HG03378 (cell line): ENCODE measurements around the gene TSGA10IP.

Experiments used
- ATAC-seq: cut with Tn5 transposase; IDR thresholded peaks from one replicate; pipeline ENCODE4 v1.9.1; 2021; ENCODE audit warnings: mild to moderate bottlenecking, moderate library complexity; ENCODE audit not compliant: unreplicated experiment

TSGA10IP gene

DNA sequence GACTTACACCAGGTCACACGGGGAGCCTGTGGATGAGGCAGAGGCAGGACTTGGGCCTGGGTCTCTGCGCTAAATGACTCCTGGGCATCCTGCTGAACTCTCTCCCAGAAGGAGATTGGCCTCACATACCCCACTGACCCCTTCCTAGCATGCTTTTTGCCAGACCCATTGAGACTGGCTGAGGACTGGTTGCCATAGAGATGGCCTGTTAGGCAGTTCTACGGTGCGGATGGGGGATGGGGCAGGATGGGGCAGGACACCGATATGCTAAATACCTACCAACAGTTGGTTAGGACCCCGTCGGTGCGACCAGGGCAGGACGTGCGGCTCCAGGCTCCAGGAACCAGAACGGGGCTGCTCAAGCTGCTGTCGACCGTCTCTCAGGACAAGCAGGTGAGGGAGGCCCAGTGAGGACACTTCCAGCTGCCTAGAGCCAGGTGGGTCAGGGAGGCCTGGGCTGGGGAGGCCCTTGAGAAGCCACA is at the start of gene TSGA10IP:
TSGA10IP (plus strand) TSS at position 51 of the 482 bp plus-strand sequence; CDS start at position 247, 196 bp downstream.
- no peak for ATAC-seq

DNA sequence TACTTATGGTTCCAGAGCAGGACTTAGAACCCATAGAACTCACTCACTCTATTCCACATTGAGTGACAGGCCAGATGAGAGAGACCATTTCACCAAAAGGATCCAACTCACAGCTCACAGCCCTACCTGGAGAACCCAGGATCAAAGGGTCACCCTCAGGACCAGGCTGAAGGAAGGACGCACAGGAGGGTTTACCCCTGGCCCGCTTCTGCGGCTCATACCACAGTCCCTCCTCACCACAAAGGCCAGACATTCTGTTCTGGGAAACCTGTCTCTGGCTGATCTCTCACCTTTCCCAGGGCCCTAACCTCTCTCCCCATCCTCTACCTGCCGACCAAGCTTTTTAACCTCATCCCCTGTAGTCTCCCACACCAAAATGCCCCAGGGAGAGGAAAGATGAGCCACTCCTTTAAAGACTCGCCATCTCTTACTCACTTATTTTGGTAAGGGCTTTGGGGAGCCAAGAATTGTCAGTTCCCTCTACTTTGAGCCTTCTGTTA is 49.7 kb upstream of the TSGA10IP start:
- ATAC-seq = no peak

DNA sequence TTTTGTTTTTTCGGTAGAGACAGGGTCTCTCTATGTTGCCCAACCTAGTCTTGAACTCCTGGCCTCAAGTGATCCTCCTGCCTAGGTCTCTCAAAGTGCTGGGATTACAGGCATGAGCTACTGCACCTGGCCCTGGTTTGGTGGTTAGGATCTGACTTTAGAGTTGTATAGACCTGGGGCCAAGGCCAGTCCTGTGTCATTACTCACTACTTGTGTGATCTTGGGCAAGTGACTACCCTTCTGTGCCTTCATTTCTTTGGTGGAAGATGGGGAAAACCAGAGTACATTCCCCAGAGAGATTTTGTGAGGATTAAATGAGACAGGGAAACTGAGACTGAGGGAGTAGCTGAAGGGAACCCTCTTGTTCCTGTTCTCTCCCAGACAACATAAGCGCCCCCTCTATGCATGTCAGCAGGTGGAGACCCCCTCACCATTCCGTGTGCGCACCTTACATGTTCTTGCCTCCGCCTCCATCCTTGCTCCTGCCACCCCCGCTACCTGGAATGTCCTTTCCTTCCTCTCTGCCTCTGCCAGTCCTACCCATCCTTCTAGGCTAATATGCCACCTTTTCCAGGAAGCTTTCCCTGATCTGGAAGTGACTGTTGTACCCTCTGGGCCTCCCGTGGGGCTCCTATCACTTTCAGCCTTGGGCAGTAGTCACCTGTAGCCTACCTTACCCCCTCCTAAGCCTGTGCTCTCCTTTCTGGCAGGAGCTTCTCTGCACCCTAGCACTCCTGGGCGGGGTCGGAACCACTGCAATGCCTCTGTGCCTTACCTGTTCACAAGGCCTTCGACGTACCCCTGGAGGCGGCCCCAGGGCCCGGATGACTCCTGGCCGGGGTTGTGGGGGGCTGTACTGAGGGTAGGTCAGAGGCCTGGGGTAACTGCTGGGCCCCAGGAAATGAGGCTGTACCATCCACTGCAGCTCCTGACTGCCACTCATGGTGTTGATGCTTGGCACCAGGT is 49.0 kb upstream of the TSGA10IP start:
- no peak for ATAC-seq

DNA sequence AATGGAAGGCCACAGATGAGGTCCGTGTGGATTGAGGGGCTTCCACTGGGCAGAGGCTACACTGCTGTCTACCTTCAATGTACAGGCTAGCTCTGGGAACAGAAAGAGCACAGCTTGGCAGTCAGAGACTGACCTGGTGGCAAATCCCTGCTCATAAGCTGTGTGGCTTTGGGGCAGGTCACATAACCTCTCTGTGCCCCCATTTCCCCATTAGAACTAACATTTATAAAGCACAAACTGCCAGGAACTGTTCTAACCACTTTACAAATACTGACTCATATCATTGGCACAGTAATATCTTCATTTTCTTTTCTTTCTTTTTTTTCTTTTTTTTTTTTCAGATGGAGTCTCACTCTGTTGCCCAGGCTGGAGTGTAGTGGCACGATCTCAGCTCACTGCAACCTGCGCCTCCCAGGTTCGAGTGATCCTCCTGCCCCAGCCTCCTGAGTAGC is 48.2 kb upstream of the TSGA10IP start:
- no peak for ATAC-seq

DNA sequence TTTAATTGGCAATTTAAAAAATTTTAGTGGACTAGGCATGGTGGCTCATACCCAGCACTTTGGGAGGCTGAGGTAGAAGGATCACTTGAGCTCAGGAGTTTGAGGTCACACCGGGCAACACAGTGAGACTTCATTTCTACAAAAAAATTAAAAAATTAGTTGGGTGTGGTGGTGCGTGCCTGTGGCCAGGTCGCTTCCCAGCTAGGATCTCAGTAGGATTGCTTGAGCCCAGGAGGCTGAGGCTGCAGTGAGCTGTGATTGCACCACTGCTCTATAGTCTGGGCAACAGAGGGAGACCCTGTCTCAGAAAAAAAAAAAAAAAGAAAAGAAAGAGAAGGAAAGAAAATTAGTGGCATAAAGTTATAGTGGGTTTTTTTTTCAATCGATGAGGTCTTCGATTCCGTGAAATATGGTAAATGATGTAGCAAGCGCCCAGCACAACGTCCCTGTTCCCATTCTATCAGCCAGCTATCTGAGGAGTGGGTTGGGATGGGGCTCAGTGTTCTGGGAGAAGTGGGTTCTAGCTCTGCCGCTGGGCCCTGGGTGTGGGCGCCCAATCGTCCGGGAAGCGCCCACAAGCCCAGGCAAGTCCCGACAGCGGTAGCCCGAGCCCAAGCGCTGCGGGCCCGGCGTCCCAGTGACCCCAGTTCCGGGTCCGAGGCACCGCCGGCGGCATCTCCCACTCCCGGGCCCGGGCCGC is 46.5 kb upstream of the TSGA10IP start:
- no peak for ATAC-seq

DNA sequence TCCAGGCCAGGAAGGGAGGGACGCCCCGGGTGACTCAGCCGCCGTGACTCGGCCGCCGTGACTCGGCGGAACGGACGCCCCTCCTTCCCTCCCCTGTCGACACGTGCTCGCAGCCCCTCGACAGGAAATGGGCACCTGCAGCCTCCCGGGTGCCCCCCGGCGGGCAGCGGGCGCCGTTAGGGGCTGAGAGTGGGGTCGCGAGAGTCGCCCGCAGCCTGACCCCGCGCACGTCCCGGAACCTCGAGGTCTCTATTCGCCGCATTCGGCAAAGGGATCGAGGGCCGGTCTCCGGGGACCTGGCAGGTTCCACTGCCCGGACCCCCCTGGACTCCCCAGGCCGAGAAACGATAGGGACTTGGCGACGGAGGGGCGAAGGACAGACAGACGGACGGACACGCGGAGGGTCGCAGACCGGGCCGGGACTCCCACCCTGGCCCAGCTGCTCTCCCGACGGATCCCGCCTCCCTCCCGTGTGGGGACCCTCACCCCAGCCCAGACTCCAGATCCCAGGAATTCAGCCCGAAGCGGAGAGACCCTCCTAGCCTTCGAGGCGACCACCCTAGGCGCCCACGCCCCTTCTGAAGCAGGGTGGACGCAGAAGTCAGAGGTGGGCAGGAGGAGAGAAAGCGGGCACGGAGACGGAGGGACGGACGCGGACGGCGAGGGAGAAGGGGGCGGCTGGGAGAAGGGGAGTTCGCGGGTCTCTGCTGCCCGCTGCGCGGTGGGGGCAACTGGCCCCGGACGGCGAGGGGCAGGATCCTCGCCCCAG is 45.7 kb upstream of the TSGA10IP start:
- no peak for ATAC-seq

DNA sequence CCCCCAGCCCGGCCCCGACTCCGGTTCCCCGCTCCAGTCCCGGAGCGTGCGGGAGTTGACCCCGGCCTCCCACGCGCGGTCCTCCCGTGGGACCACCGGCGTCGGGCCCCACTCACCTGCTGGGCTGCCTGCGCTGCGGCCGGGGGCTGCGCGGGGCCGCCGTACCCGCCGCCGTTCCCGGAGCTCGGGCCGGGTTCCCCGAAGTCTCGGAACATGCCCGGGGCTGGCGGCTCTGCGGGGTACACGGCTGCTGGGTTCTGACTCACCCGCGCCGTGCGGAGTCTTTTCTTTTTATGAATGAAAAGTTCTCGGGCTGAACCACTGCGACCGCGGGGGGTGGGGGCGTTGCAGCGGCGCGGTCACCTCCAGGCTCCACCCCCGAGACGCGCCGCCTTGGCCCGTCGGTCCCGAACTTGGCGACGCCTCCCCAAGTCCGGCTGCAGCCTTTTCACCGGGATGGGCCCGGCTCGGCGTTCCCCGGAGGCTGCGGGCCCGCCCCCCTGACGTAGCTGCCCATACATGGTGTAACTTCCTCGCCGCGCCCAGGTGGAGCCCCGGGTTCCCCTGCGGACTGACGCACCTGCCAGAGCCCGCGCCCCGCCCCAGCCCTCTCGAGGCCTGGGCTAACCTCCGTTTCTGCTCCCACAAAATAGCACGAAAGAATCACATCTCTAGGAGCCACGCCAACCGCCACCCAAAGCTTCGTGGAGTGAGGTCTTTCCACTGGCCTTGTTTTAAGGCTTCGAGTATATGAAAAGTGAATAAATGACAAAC is 45.0 kb upstream of the TSGA10IP start, which contains the start of gene FOSL1:
FOSL1 (minus strand) TSS at position 264 of the 774 bp plus-strand sequence; CDS start at position 215, 49 bp downstream.
- peak; percentile 49 for ATAC-seq

DNA sequence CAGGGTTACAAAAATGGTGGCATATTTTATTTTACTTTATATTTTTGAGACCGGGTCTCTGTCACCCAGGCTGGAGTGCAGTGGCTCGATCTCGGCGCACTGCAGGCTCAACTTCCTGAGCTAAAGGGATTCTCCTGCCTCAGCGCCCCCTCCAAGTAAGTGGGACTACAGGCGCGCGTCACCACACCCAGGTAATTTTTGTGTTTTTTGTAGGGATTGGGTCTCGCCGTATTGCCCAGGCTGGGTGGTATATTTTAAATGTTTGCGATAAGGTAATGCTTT is 44.4 kb upstream of the TSGA10IP start:
- no peak for ATAC-seq

DNA sequence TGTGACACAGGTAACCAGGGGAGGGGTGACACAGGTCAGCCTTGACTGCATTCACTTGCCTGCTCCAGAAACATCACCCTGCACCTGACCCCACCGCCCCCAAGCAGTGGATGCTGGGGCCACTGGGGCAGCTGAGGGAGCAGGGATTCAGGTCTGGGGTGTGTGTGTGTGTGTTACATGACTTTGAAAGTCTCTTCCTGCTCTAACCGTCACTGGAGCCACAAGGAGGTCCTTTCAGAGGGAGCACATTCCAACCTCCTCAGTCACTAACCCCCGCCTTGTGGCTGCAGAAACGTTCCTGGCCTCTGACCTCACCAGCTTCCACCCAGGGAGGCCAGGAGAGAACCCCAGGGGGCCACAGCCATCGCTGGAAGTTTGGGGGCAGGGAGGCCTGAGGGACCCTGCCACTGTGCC is 42.2 kb upstream of the TSGA10IP start:
- ATAC-seq = no peak

DNA sequence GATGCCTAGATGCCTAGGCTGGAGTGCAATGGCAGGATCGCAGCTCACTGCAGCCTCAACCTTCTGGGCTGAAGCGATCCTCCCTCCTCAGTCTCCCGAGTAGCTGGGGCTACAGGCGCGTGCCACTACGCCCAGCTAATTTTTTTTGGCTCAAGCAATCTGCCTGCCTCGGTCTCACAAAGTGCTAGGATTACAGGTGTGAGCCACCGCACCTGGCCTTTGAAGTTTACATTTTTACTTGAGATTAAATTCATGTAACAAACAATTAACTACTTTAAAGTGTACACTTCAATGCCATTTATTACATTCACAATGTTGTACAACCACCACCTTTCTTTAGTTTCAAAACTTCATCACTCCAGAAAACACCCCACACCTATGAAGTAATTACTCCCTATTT is 41.6 kb upstream of the TSGA10IP start:
- no peak for ATAC-seq

DNA sequence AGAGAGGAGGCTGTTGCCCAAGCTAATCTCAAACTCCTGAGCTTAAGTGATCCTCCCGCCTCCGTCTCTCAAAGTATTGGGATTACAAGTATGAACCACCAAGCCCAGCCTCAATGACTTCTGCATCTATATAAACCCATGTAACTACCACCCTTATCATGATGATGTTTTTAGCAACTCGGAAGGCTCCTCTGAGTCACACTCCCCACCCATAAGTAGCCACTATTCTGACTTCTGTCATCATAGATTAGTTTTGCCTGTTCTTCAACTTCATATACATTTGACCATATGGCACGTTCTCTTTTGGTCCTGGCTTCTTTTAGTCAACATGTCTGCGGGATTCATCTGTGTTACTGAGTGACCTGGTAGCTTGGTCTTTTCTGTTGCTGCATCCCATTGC is 38.7 kb upstream of the TSGA10IP start:
- ATAC-seq = no peak

DNA sequence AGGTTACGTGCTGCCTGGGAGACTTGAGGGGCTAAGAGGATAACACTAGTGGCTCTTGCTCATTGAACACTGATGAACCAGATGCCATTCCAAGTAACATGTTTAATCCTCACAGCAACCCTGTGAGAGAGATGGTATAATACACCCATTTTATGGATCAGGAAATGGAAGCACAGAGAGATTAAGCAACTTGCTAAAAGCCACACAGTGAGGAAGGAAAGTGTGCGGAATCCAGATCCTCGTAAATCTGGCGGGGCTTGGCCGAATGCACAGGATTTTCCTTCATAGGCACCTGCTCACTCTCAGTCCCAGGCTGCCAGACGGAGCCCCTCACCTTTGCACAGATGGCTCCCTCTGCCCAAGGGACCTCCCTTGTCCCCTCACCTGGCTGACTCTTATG is 37.4 kb upstream of the TSGA10IP start:
- ATAC-seq = no peak

DNA sequence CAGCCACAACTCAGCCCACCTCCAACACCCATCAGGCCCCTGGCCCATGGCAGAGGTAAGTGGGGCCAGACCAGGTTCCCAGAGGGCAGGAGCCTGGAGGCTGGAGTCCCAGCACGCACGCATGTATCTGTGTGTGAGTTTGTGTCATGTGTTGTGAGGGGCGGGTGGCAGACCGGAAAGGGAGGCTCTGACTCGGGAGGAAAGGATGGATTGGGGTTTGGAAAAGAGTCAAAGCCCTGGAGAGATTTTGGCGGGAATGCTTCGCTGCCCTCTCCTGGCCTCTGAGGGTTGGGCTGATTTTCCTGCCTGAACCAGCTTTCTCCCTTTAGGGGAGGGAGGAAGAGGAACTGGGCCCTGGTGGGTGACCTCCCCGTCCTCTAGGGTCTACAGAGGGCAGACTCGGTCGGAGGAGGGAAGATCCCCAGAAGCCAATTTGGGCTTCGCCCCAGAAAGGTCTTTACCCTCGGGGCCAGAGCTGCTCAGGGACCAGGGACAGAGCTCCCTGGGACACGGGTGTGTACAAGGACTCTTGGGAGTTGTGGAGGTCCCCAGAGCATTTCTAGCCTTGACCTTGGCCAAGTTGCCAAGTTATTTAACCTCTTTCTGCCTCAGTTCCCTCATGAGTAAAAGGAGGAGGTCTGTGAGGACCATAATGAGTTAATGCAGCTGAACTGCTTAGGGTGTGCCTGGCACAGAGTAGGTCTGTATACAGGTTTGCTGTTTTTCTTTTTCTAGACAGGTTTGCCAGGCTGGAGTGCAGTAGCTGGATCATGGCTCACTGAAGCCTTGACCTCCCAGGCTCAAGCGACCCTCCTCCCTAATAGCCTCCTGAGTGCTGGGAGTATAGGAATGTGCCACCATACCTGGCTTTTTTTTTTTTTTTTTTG is 33.4 kb upstream of the TSGA10IP start:
- ATAC-seq = no peak

DNA sequence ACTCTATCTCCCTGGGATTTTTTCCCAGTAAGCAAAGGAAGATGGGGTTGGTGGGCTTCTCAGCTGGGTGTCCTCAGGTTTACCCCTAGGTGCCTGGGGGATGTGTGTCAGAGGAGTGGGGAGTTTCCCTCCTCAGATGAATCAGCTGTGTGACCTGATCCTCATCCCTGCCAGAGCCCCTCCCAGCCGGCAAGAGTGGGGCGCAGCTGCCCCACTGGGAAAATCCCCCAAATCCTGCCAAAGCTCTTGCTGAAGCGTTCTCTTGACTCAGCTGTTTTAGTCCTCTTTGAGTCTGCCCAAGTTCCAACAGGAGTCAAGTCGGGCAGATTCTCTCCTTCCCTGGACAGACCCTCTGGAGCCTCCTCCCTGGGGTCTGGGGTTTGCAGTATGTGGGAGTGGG is 32.4 kb upstream of the TSGA10IP start:
- no peak for ATAC-seq

DNA sequence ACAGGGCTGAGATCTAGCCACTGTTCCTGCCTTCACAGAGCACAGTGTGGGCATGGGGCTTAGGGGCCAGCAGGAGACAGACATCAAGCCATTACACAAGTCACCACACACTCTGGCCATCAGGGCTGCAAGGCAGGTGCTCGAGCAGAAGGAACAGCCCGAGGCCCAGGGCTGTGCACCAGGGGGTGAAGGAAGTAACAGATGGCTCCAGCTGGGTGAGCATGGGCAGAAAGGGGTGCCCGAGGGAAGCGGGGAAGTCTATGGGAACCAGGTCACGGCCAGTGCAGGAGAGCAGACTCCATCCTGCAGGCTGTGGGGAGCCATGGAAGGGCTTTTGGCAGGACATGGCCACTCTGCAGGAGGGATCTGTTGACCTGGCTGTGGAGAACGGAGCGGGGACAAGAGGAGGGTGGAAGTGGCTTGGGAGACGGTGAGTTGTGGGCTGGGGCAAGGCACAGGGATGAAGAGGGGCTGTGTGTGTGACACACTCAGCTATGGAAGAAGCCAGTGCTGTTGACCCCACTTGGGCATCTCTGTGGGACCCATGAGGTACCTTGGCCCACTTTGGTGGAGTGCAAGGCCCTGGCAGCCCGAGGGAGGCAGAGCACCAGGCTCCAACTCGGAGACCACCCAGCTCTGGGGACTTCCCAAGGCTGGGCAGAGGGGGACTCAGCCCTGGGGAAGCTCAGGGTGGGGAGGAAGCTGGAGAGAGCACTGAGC is 30.0 kb upstream of the TSGA10IP start:
- ATAC-seq = no peak

DNA sequence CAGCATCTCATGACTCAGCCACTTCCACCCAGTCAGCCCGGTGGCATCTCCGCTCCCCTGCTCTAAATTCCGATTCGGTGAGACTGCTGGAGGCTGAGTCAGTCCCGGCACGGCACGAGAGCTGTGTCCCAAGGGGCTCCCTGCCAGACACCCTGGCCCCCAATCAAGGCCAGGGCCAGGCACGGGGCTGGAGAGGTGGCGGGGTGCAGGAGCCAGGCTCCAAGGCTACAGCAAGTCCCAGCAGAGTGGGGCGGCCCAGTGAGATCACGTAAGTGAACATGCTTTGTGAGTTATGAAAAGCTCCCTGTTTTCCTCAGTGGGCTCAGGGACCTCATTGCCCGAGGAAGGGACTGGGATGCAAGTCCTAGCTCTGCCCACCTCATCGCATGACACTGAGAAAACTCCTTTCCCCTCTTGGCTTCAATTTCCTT is 29.4 kb upstream of the TSGA10IP start:
- ATAC-seq = no peak

DNA sequence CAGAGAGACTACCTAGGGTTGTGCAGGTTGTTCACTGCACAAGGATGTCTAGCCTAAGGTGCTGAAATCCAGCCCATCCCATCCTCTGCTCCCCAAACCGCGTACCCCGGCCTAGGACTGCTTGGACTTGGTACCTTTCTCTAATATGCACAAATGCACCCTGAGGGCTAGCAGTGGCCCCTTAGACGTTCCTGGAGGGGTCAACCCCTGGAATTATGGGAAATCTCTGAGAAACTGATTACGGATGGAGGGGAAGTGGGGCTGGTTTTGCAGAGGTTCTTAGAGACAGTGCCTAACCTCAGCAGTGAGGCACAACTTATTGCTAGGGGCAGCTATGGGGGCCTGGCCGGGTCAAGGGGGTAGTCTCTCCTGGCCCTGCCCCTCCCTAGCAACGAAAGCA is 28.9 kb upstream of the TSGA10IP start:
- no peak for ATAC-seq

DNA sequence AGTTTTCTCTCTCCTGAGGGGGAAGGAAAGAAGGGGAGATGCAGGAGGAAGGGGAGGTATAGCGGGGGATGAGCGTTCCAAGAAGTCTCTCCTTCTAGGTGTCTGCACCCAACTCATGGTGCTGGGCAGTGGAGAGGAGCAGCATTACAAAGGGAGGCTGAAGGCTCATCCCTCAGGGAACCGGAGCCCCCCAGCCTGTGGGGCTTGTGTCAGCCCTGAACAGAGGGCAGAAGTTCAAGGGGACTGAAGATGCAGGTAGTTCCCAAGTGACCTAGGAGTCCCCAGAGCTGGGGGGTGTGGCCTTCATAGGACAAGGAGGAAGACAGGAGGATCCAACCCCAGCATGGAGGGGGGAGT is 28.2 kb upstream of the TSGA10IP start:
- ATAC-seq = no peak
